Measurements from ENCODE around the gene MERTK.

DNA sequence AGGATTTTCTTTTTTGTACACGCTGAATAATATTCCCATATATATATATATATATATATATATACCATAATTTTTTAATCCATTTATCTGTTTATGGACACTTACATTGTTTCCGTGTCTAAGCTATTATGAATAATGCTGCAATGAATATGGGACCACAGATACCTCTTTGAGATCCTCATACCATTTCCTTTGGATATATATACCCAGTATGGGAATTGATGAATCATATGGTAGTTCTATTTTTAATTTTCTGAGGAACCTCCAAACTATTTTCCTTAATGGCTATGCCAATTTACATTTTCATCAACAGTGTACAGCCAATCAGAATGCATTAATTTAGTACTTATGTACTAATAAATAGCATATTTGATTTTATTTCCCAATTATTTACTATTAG lies 53.1 kb downstream of the MERTK start:
- TF ChIP-seq CTCF (IDR thresholded peaks at IDR 0.05) (no peak), POLR2A (IDR thresholded peaks at IDR 0.05) (no peak)

Measured in suprapubic skin (tissue), 3 donors.